Endothelial cell of umbilical vein (primary cell): ENCODE results near the gene GKN2. TPM values are rescaled to one million over a fixed set of nuclear protein-coding genes. Genes with fewer than 3 reads are reported as not detected.

Experiments used
- BruUV-seq: library from RNA; stranded (reverse); fragments of 400-500 nt; replicated peaks from 2 replicates; lab custom pipeline; 2021; lab: Mats Ljungman, UMichigan
- CTCF ChIA-PET: fragments of 300-600, 350-600 bp; sonication (Branson Sonifier 250); formaldehyde crosslinking; loops from one replicate; lab custom pipeline; 2021; ENCODE audit warnings: antibody characterized with exemption, inconsistent platforms; lab: Charles Lee
- POLR2A ChIA-PET: fragments of 300-600, 350-600 bp; sonication (Branson Sonifier 250); formaldehyde crosslinking; loops from one replicate; lab custom pipeline; 2021; ENCODE audit warnings: antibody characterized with exemption, inconsistent platforms; lab: Charles Lee
- DNase-seq: peaks from one replicate; pipeline ENCODE4 v3.0.0-alpha.2; 2011; ENCODE audit warnings: low read depth, low spot score
- FAIRE-seq: peaks from 2 replicates; lab custom pipeline; 2011; peaks lifted over from hg19 to GRCh38; lab: Jason Lieb, UNC
- H2AFZ ChIP-seq: 2 replicates; pipeline ENCODE4 v1.6.0; 2012; ENCODE audit warnings: low read depth, low read length, control low read depth, inconsistent platforms
- H3K27ac ChIP-seq: 2 replicates; pipeline ENCODE4 v1.5.1; 2011; ENCODE audit warnings: low read depth, mild to moderate bottlenecking, control low read depth, low read length, moderate library complexity; ENCODE audit not compliant: insufficient read depth
- H3K27me3 ChIP-seq, 2 experiments: 2 replicates each; pipeline versions ENCODE4 v1.6.0 to v1.6.1; 2011; ENCODE audit warnings: low read length in 2 of 2, mixed read lengths in 1 of 2; ENCODE audit not compliant: control insufficient read depth in 2 of 2, insufficient read depth in 2 of 2
- H3K36me3 ChIP-seq, 2 experiments: 2 replicates in 1 of 2; 3 replicates in 1 of 2; pipeline ENCODE4 v1.5.1; 2011; ENCODE audit warnings: low read length in 2 of 2, mild to moderate bottlenecking in 1 of 2, moderate library complexity in 1 of 2; ENCODE audit not compliant: control insufficient read depth in 2 of 2, insufficient read depth in 2 of 2; ENCODE audit errors: extremely low read depth in 1 of 2
- H3K4me1 ChIP-seq: 3 replicates; pipeline ENCODE4 v1.5.1; 2011; ENCODE audit warnings: mild to moderate bottlenecking, low read length; ENCODE audit not compliant: control insufficient read depth, insufficient read depth; ENCODE audit errors: extremely low read depth
- H3K4me2 ChIP-seq: 2 replicates; pipeline ENCODE4 v1.6.1; 2011; ENCODE audit warnings: low read length, control low read depth, mixed read lengths; ENCODE audit not compliant: insufficient read depth
- H3K4me3 ChIP-seq, 3 experiments: fragments of 200-600 bp in 1 of 3; sonication (generic), shearing (Covaris generic) in 1 of 3; replicated peaks in 1 of 3; 2 replicates each; pipeline ENCODE4 v1.5.1; 2011 to 2016; ENCODE audit warnings: control low read depth in 3 of 3, low read length in 3 of 3, mild to moderate bottlenecking in 2 of 3, inconsistent platforms in 1 of 3, low read depth in 1 of 3, moderate library complexity in 1 of 3; ENCODE audit not compliant: insufficient read depth in 1 of 3
- H3K79me2 ChIP-seq: 2 replicates; pipeline ENCODE4 v1.6.0; 2012; ENCODE audit warnings: low read length, inconsistent platforms; ENCODE audit not compliant: control insufficient read depth, insufficient read depth
- H3K9ac ChIP-seq: replicated peaks from 2 replicates; pipeline ENCODE3; 2011; ENCODE audit warnings: low read length, control low read depth; ENCODE audit not compliant: insufficient read depth; ENCODE audit errors: extremely low read depth
- H3K9me1 ChIP-seq: replicated peaks from 3 replicates; pipeline ENCODE4 v1.6.0; 2011; ENCODE audit warnings: mild to moderate bottlenecking, low read length; ENCODE audit not compliant: control insufficient read depth, insufficient read depth; ENCODE audit errors: extremely low read depth
- H3K9me3 ChIP-seq: replicated peaks from 2 replicates; pipeline ENCODE4 v1.5.1; 2012; ENCODE audit warnings: low read length, inconsistent platforms; ENCODE audit not compliant: control insufficient read depth, insufficient read depth
- H4K20me1 ChIP-seq: replicated peaks from 2 replicates; pipeline ENCODE3; 2011; ENCODE audit warnings: mild to moderate bottlenecking, low read length; ENCODE audit not compliant: control insufficient read depth, insufficient read depth; ENCODE audit errors: extremely low read depth
- CTCF ChIP-seq, 2 donors: IDR thresholded peaks; 1 replicate in 1 of 2; 2 replicates in 1 of 2; pipeline ENCODE4 v1.5.1; 2011; ENCODE audit warnings: low read length in 2 of 2, mild to moderate bottlenecking in 2 of 2, moderate library complexity in 2 of 2, control low read depth in 1 of 2, inconsistent platforms in 1 of 2, low read depth in 1 of 2; ENCODE audit not compliant: insufficient read depth in 1 of 2; ENCODE audit errors: extremely low read depth in 1 of 2
- EZH2 ChIP-seq: IDR thresholded peaks from 2 replicates; pipeline ENCODE4 v1.6.1; 2012; ENCODE audit warnings: borderline replicate concordance, low read depth, mild to moderate bottlenecking, moderate library complexity, low read length, inconsistent platforms; ENCODE audit not compliant: severe bottlenecking
- FOS ChIP-seq: IDR thresholded peaks from 2 replicates; pipeline ENCODE4 v1.6.1; 2011; ENCODE audit warnings: mild to moderate bottlenecking, low read length, moderate library complexity, borderline replicate concordance; ENCODE audit not compliant: insufficient read depth
- GATA2 ChIP-seq: IDR thresholded peaks from 2 replicates; pipeline ENCODE4 v1.7.0; 2011; ENCODE audit warnings: low read depth, mild to moderate bottlenecking, moderate library complexity, mixed read lengths, low read length; ENCODE audit not compliant: insufficient read length, insufficient read depth
- JUN ChIP-seq: IDR thresholded peaks from 2 replicates; pipeline ENCODE4 v1.6.1; 2011; ENCODE audit warnings: borderline replicate concordance, low read depth; ENCODE audit not compliant: insufficient read length, insufficient read depth
- MAX ChIP-seq: IDR thresholded peaks from 2 replicates; pipeline ENCODE4 v1.6.1; 2011; ENCODE audit not compliant: insufficient read depth, insufficient read length
- MYC ChIP-seq: IDR thresholded peaks from one replicate; pipeline ENCODE4 v1.6.1; 2011; ENCODE audit warnings: mild to moderate bottlenecking, low read depth, low read length
- POLR2A ChIP-seq: IDR thresholded peaks from 2 replicates; pipeline ENCODE4 v1.6.1; 2012; ENCODE audit warnings: low read depth, mild to moderate bottlenecking, control low read depth, low read length
- POLR2AphosphoS5 ChIP-seq: IDR thresholded peaks from 2 replicates; pipeline ENCODE4 v1.6.1; 2012; ENCODE audit warnings: low read depth, mild to moderate bottlenecking, control low read depth, low read length, moderate library complexity; ENCODE audit not compliant: insufficient read depth
- dilution Hi-C: fragments of 300-500 bp; cut with MboI; formaldehyde crosslinking; loops from one replicate; pipeline ENCODE4 v1.15.0; 2019; ENCODE audit warnings: low sequenced_read_pairs; ENCODE audit not compliant: extremely low pct_ligation_motif_present
- intact Hi-C: fragments of 100-400 bp; cut with micrococcal nuclease; formaldehyde crosslinking; loops from one replicate; pipeline ENCODE4 v1.10.0; 2022
- polyA plus RNA-seq, 4 experiments: library from polyadenylated mRNA; depleted of rRNA in 3 of 4; stranded (reverse) in 3 of 4; unstranded in 1 of 4; fragments of >200 nt; gene quantifications; 2 replicates each; pipeline versions ENCODE4 v1.2.1 to v1.2.3, GENCODE V29; 2011 to 2012; ENCODE audit warnings: missing spikeins in 1 of 4
- total RNA-seq: library from RNA; stranded (reverse); gene quantifications from 2 replicates; pipeline ENCODE4 v1.2.3, GENCODE V29; 2021

The GKN2 gene
- total and polyA plus RNA-seq, 2 donors (not counting 3 experiments of a cell fraction or from before 2014, with no cell fraction given): not detected

- no peak overlapping the region for H3K9ac ChIP-seq
- no peak for FAIRE-seq
- H3K27ac ChIP-seq: no peak overlapping the region
- intact Hi-C loops: no loop called here
- no peak for DNase-seq
- no peaks in the 10 kb centered on the region for H4K20me1 ChIP-seq
- no peaks in the 10 kb centered on the region for H3K79me2 ChIP-seq
- H3K9me1 ChIP-seq: no peaks in the 10 kb centered on the region
- CTCF ChIA-PET: interaction anchor here (1.1 to 3.6 kb wide), 4 partner anchors 11 to 204 kb away, joined by 4 to 28 read pairs (median 16); no protein-coding TSS in a partner anchor
- H3K4me2 ChIP-seq: no peak overlapping the region
- no peak overlapping the region for H2AFZ ChIP-seq
- dilution Hi-C loops: no loop called here
- no peaks in the 10 kb centered on the region for H3K36me3 ChIP-seq
- H3K4me3 ChIP-seq: no peak overlapping the region
- peaks cover 4 to 12% of the 10 kb centered on the region in 2 experiments for H3K27me3 ChIP-seq
- peaks cover 15% of the 10 kb centered on the region for H3K4me1 ChIP-seq
- H3K9me3 ChIP-seq: no peaks in the 10 kb centered on the region
- no peak for TF ChIP-seq FOS
- no peak for TF ChIP-seq MYC
- TF ChIP-seq POLR2A: no peak
- TF ChIP-seq MAX: no peak
- no peak for TF ChIP-seq JUN
- no peak for TF ChIP-seq EZH2
- no peak for TF ChIP-seq POLR2AphosphoS5
- TF ChIP-seq CTCF (IDR thresholded peaks at IDR 0.05; ENCODE audit: extremely low read depth in 1 of 2, insufficient read depth in 1 of 2, low read depth in 1 of 2, low read length in 2 of 2): no peak
- no peak for TF ChIP-seq GATA2
- POLR2A ChIA-PET: no interaction called here
- no TSS peak for BruUV-seq
Observed at GRCh38 chr2:68912732-68913131, 40.0 kb downstream of the GKN2 start.
